ENCODE results near the gene CNGB1.
"Not testable (repeated sequence)": the region's sequence is repeated elsewhere in the genome, so short reads cannot be mapped to it uniquely, and the experiment has no call there.

CNGB1 gene

GRCh38 chr16:57900796-57901479, 70.0 kb downstream of the CNGB1 start:
- no peak for DNase-seq

- DNase-seq: peak; percentile 28 to 69
These were observed 70.9 kb downstream of the CNGB1 start for GRCh38 chr16:57899771-57900661.

GRCh38 chr16:57898961-57899360, 72.0 kb downstream of the CNGB1 start:
- DNase-seq: no peak

GRCh38 chr16:57897996-57898395, 72.9 kb downstream of the CNGB1 start:
- no peak for DNase-seq

- DNase-seq: no peak
These were observed 73.7 kb downstream of the CNGB1 start for GRCh38 chr16:57897053-57897784.

- not testable (repeated sequence) for DNase-seq
These were observed 75.8 kb downstream of the CNGB1 start for GRCh38 chr16:57895081-57895547.

GRCh38 chr16:57894390-57895080, 76.4 kb downstream of the CNGB1 start:
- no peak for DNase-seq

- DNase-seq: no peak
These were observed 77.2 kb downstream of the CNGB1 start for GRCh38 chr16:57893559-57894389.

- DNase-seq: no peak
These were observed 77.7 kb downstream of the CNGB1 start for GRCh38 chr16:57893217-57893558.

GRCh38 chr16:57892447-57893096, 78.4 kb downstream of the CNGB1 start:
- DNase-seq: no peak

- no peak for DNase-seq
These were observed 78.9 kb downstream of the CNGB1 start for GRCh38 chr16:57892041-57892440.

GRCh38 chr16:57890752-57891111, 80.2 kb downstream of the CNGB1 start:
- DNase-seq: no peak

- no peak for DNase-seq
These were observed 80.8 kb downstream of the CNGB1 start for GRCh38 chr16:57889960-57890751.

- no peak for DNase-seq
These were observed 81.4 kb downstream of the CNGB1 start for GRCh38 chr16:57889522-57889921.

GRCh38 chr16:57889111-57889510, 81.8 kb downstream of the CNGB1 start:
- DNase-seq: no peak

GRCh38 chr16:57888128-57888527, 82.8 kb downstream of the CNGB1 start:
- no peak for DNase-seq

- no peak for DNase-seq
These were observed 83.2 kb downstream of the CNGB1 start for GRCh38 chr16:57887711-57888110.

- no peak for DNase-seq
These were observed 84.5 kb downstream of the CNGB1 start for GRCh38 chr16:57886427-57886826.

GRCh38 chr16:57884655-57885133, 86.2 kb downstream of the CNGB1 start:
- peak in 1 of 2 experiments; percentile 63 for DNase-seq

- no peak for DNase-seq
These were observed 86.8 kb downstream of the CNGB1 start for GRCh38 chr16:57883953-57884654.
